Kidney (tissue), 14 donors: ENCODE data around the gene LHFPL6. TPM values are rescaled to one million over a fixed set of nuclear protein-coding genes. Genes with fewer than 3 reads are reported as not detected.

Source experiments
- DNase-seq, 5 donors: peaks; one replicate each; pipeline ENCODE4 v3.0.0-alpha.2; 2013 to 2020
- FAIRE-seq: peaks from 2 replicates; lab custom pipeline; 2012; peaks lifted over from hg19 to GRCh38; lab: Jason Lieb, UNC
- H3K27ac ChIP-seq, 2 donors: one replicate each; pipeline ENCODE4 v1.7.0; 2013; ENCODE audit warnings: low read depth in 2 of 2, low read length in 2 of 2, inconsistent platforms in 1 of 2
- H3K27me3 ChIP-seq: one replicate; pipeline ENCODE4 v1.7.1; 2013; ENCODE audit warnings: low read length, inconsistent platforms; ENCODE audit not compliant: control insufficient read depth, insufficient read depth
- H3K36me3 ChIP-seq, 3 donors: one replicate each; pipeline versions ENCODE4 v1.7.0 to v1.7.1; 2013; ENCODE audit warnings: low read length in 3 of 3, control low read depth in 1 of 3, inconsistent platforms in 1 of 3; ENCODE audit not compliant: insufficient read depth in 3 of 3, control insufficient read depth in 2 of 3
- H3K4me1 ChIP-seq, 3 donors: one replicate each; pipeline versions ENCODE4 v1.7.0 to v1.7.1; 2013; ENCODE audit warnings: low read length in 3 of 3, inconsistent platforms in 1 of 3, low read depth in 1 of 3; ENCODE audit not compliant: control insufficient read depth in 2 of 3, insufficient read depth in 2 of 3
- H3K4me3 ChIP-seq, 3 donors: one replicate each; pipeline versions ENCODE4 v1.7.0 to v1.8.1; 2013; ENCODE audit warnings: low read length in 3 of 3, control low read depth in 1 of 3, inconsistent platforms in 1 of 3
- H3K9ac ChIP-seq, 3 donors: one replicate each; pipeline versions ENCODE4 v1.7.0 to v1.7.1; 2013; ENCODE audit warnings: low read length in 3 of 3, control low read depth in 1 of 3, inconsistent platforms in 1 of 3
- H3K9me3 ChIP-seq, 3 donors: one replicate each; pipeline versions ENCODE4 v1.7.0 to v1.7.1; 2013; ENCODE audit warnings: low read length in 3 of 3, control low read depth in 1 of 3, inconsistent platforms in 1 of 3; ENCODE audit not compliant: control insufficient read depth in 2 of 3, insufficient read depth in 1 of 3
- CTCF ChIP-seq: IDR thresholded peaks from 3 replicates; pipeline ENCODE4 v1.5.1; 2012; ENCODE audit warnings: mild to moderate bottlenecking, moderate library complexity, borderline replicate concordance; ENCODE audit not compliant: insufficient read depth; ENCODE audit errors: extremely low read depth
- intact Hi-C: fragments of 100-400 bp; cut with DNase I; formaldehyde crosslinking; loops from one replicate; pipeline ENCODE4 v1.11.1; 2022
- polyA plus RNA-seq: library from polyadenylated mRNA; stranded (reverse); fragments of 350-450 nt; fragmentation: Illumina TruSeq; extraction: RNeasy Lipid Tissue Mini Kit (QIAGEN cat#74804); gene quantifications from one replicate; pipeline ENCODE4 v1.2.3, GENCODE V29; 2014; ENCODE audit warnings: low read depth, low replicate concordance; ENCODE audit not compliant: insufficient read depth
- total RNA-seq: library from RNA; stranded (reverse); fragmentation: NEBNext Ultra II Directional; extraction: Animal tissue kit (Norgen Biotek cat#: 25700); gene quantifications from one replicate; pipeline ENCODE4 v1.2.1, GENCODE V29; 2021
- donor health status: control.
- donor health status: control.
- donor health status: control.
- donor health status: control.
- donor health status: control.
- donor health status: DM: yes; HTN: yes; CAD: no.
- donor health status: Normal renal cell carcinoma (clear cell type).

The LHFPL6 gene
- total and polyA plus RNA-seq, 2 donors from 2014 or later = 33.0 to 59.2 TPM

DNA sequence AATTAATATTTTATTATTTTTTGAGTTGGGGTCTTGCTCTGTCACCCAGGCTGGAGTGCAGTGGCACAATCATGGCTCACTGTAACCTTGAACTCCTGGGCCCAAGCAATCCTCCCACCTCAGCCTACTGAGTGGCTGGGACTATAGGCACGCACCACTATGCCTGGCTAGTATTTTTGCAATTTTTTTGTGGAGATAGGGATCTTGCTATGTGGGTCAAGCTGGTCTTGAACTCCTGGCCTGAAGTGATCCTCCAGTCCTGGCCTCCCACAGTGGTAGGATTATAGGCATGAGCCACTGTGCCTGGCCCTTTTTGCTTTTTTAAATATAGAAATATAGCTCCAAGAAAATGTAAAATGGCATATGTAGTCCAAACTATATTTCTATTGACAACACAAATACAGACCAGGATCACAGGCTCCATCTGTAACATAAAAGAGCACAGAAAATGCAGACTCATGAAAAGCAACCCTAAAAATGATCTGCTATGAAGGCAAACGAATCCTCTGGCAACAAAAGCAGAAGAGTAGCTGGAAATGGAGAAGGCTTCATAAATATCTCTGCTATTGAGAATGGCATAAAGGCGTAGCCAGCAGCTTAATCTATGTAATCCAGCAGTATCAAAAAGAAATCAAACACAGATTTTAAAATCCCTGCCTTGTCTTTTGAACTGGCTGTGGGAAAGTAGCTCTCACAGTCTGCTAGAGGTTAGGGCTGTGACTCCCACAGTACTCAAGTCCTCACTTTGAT is 200.6 kb downstream of the LHFPL6 start:
- Histone ChIP-seq H3K27ac (no peak overlapping the region), H3K4me1 (no peaks in the 10 kb centered on the region), H3K9me3 (no peaks in the 10 kb centered on the region), H3K36me3 (no peaks in the 10 kb centered on the region), H3K4me3 (no peak overlapping the region), H3K27me3 (no peaks in the 10 kb centered on the region), H3K9ac (no peak overlapping the region)
- DNase-seq (no peak), FAIRE-seq (no peak)
- TF ChIP-seq CTCF = no peak
- intact Hi-C loops = no loop called here

- TF ChIP-seq CTCF = no peak
- Histone ChIP-seq H3K9ac (no peak overlapping the region), H3K4me1 (peaks cover 0 to 4% (median 2%) of the 10 kb centered on the region in 3 donors), H3K9me3 (no peaks in the 10 kb centered on the region), H3K4me3 (no peak overlapping the region), H3K27ac (no peak overlapping the region), H3K27me3 (no peaks in the 10 kb centered on the region), H3K36me3 (no peaks in the 10 kb centered on the region)
- DNase-seq = no peak
- intact Hi-C loops = no loop called here
- FAIRE-seq = no peak
Measured at GRCh38 chr13:39401756-39402155, 201.2 kb downstream of the LHFPL6 start.

- no peak overlapping the region for H3K4me3 ChIP-seq
- TF ChIP-seq CTCF = no peak
- H3K9me3 ChIP-seq = no peaks in the 10 kb centered on the region
- H3K4me1 ChIP-seq = peaks cover 0 to 4% (median 2%) of the 10 kb centered on the region in 3 donors
- peak in 1 of 5 donors; percentile 24 for DNase-seq
- no peaks in the 10 kb centered on the region for H3K27me3 ChIP-seq
- no peak overlapping the region for H3K9ac ChIP-seq
- intact Hi-C loops = no loop called here
- no peak overlapping the region for H3K27ac ChIP-seq
- no peaks in the 10 kb centered on the region for H3K36me3 ChIP-seq
- FAIRE-seq = no peak
Measured at GRCh38 chr13:39401046-39401705, 201.8 kb downstream of the LHFPL6 start.
